Thyroid gland (tissue), 4 donors: Measurements from ENCODE around the gene ELOVL2. TPM values are rescaled to one million over a fixed set of nuclear protein-coding genes. Genes with fewer than 3 reads are reported as not detected.

Experiments used
- DNase-seq, 2 donors: peaks; one replicate each; pipeline ENCODE4 v3.0.0-alpha.2; 2019
- H3K27ac ChIP-seq, 3 donors: fragments of 200-600 bp; sonication (generic); 1 replicate in 2 of 3; 2 replicates in 1 of 3; pipeline ENCODE4 v1.5.1; 2016 to 2019; ENCODE audit warnings: mild to moderate bottlenecking in 1 of 3, moderate library complexity in 1 of 3
- H3K27me3 ChIP-seq: fragments of 200-600 bp; sonication (generic); one replicate; pipeline ENCODE4 v1.5.1; 2019
- H3K36me3 ChIP-seq, 2 donors: fragments of 200-600 bp; sonication (generic); one replicate each; pipeline ENCODE4 v1.5.1; 2016 to 2019
- H3K4me1 ChIP-seq, 2 donors: fragments of 200-600 bp; sonication (generic); one replicate each; pipeline ENCODE4 v1.5.1; 2017 to 2019
- H3K4me3 ChIP-seq, 3 donors: fragments of 200-600 bp; sonication (generic); replicated peaks in 1 of 3; 1 replicate in 2 of 3; 2 replicates in 1 of 3; pipeline ENCODE4 v1.5.1; 2016; ENCODE audit warnings: mild to moderate bottlenecking in 1 of 3
- H3K9me3 ChIP-seq: fragments of 200-600 bp; sonication (generic); one replicate; pipeline ENCODE4 v1.5.1; 2017
- CTCF ChIP-seq, 6 experiments: fragments of 200-600 bp in 3 of 6; fragments of 450-650 bp in 3 of 6; sonication (generic) in 3 of 6; IDR thresholded peaks; one replicate each; pipeline ENCODE4 v1.5.1; 2016 to 2019; ENCODE audit warnings: antibody characterized with exemption in 6 of 6, mild to moderate bottlenecking in 2 of 6, inconsistent platforms in 1 of 6, moderate library complexity in 1 of 6
- POLR2A ChIP-seq, 2 donors: fragments of 450-650 bp; IDR thresholded peaks; one replicate each; pipeline ENCODE4 v1.6.1; 2017; ENCODE audit warnings: antibody characterized with exemption in 2 of 2, mild to moderate bottlenecking in 2 of 2, moderate library complexity in 1 of 2
- WGBS, 2 donors: methylation state at CpG; one replicate each; pipeline ENCODE4 v1.1.5; 2017; 5-methylcytosine and 5-hydroxymethylcytosine counted together
- intact Hi-C: fragments of 100-400 bp; cut with DNase I; formaldehyde crosslinking; loops from one replicate; pipeline ENCODE4 v1.15.1; 2023
- total RNA-seq, 4 donors: library from RNA; depleted of rRNA; stranded (reverse); fragments of >200 nt; gene quantifications; one replicate each; pipeline ENCODE4 v1.2.3, GENCODE V29; 2016

The ELOVL2 gene
- total RNA-seq, 4 donors from 2014 or later: 0.27 to 1.0 (median 0.72) TPM

GRCh38 chr6:11039040-11039439 is 5.1 kb downstream of the ELOVL2 start:
- WGBS, 2 donors: 97 to 100% methylated on average over 1 of the region's 1 CpG
- Histone ChIP-seq H3K9me3 (no peaks in the 10 kb centered on the region), H3K4me1 (peaks cover 3 to 7% of the 10 kb centered on the region in 2 donors), H3K27ac (no peak overlapping the region), H3K4me3 (no peak overlapping the region), H3K36me3 (no peaks in the 10 kb centered on the region), H3K27me3 (no peaks in the 10 kb centered on the region)
- no peak for DNase-seq
- TF ChIP-seq POLR2A (IDR thresholded peaks at IDR 0.05) (no peak), CTCF (IDR thresholded peaks at IDR 0.05) (no peak)
- intact Hi-C loops: no loop called here

GRCh38 chr6:11036977-11037430 is 7.1 kb downstream of the ELOVL2 start:
- intact Hi-C loops: no loop called here
- H3K9me3 ChIP-seq: no peaks in the 10 kb centered on the region
- H3K36me3 ChIP-seq: no peaks in the 10 kb centered on the region
- DNase-seq: no peak
- TF ChIP-seq CTCF (IDR thresholded peaks at IDR 0.05) (no peak), POLR2A (IDR thresholded peaks at IDR 0.05) (no peak)
- WGBS, 2 donors: 66 to 73% methylated on average over 2 of the region's 2 CpGs
- H3K4me1 ChIP-seq: no peaks in the 10 kb centered on the region
- H3K4me3 ChIP-seq: no peak overlapping the region
- H3K27me3 ChIP-seq: no peaks in the 10 kb centered on the region
- no peak overlapping the region for H3K27ac ChIP-seq

DNA sequence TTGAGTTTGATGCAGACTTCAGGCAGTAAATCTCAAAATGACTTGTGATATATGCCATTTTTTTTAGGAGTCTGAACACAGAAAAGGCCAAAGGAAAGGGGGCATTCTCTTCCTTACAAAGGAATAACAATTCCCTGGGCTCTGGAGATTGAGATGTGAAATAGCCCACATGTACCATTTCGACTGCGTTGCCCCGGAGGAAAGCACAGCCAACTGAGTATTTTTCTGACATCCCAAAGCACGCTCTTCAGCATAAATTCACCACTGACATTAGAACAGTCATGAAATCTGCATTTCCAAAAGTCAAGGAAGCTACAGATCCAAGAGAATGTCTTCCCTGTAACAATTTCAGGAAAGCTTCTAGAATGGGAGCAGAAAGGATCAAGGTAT is 7.8 kb downstream of the ELOVL2 start:
- no peaks in the 10 kb centered on the region for H3K4me1 ChIP-seq
- no peak for DNase-seq
- H3K27me3 ChIP-seq: no peaks in the 10 kb centered on the region
- 82 to 90% methylated on average over 4 of the region's 4 CpGs for WGBS, 2 donors
- no peak overlapping the region for H3K27ac ChIP-seq
- no peak overlapping the region for H3K4me3 ChIP-seq
- H3K9me3 ChIP-seq: no peaks in the 10 kb centered on the region
- no peaks in the 10 kb centered on the region for H3K36me3 ChIP-seq
- intact Hi-C loops: no loop called here
- TF ChIP-seq CTCF (IDR thresholded peaks at IDR 0.05) (no peak), POLR2A (IDR thresholded peaks at IDR 0.05) (no peak)

GRCh38 chr6:11035616-11036350 is 8.3 kb downstream of the ELOVL2 start:
- intact Hi-C loops: no loop called here
- no peak overlapping the region for H3K27ac ChIP-seq
- no peak for TF ChIP-seq POLR2A (IDR thresholded peaks at IDR 0.05)
- no peaks in the 10 kb centered on the region for H3K36me3 ChIP-seq
- no peak for DNase-seq
- H3K4me3 ChIP-seq: no peak overlapping the region
- no peaks in the 10 kb centered on the region for H3K9me3 ChIP-seq
- H3K27me3 ChIP-seq: no peaks in the 10 kb centered on the region
- 91 to 93% methylated on average over 7 of the region's 7 CpGs for WGBS, 2 donors
- H3K4me1 ChIP-seq: no peaks in the 10 kb centered on the region

GRCh38 chr6:11033825-11034224 is 10.3 kb downstream of the ELOVL2 start:
- Histone ChIP-seq H3K27ac (no peak overlapping the region), H3K9me3 (no peaks in the 10 kb centered on the region), H3K27me3 (no peaks in the 10 kb centered on the region), H3K4me1 (no peaks in the 10 kb centered on the region), H3K4me3 (no peak overlapping the region), H3K36me3 (no peaks in the 10 kb centered on the region)
- intact Hi-C loops: no loop called here
- DNase-seq: no peak
- TF ChIP-seq POLR2A (IDR thresholded peaks at IDR 0.05): no peak
- TF ChIP-seq CTCF (IDR thresholded peaks at IDR 0.05): no peak
